Kidney epithelial cell (primary cell): ENCODE measurements around the gene OAF. TPM values are rescaled to one million over a fixed set of nuclear protein-coding genes. Genes with fewer than 3 reads are reported as not detected.
"Not testable (repeated sequence)": the region's sequence is repeated elsewhere in the genome, so short reads cannot be mapped to it uniquely, and the experiment has no call there.

Experiments used
- DNase-seq: peaks from one replicate; pipeline ENCODE4 v3.0.0-alpha.2; 2010; ENCODE audit warnings: low read depth
- H3K27me3 ChIP-seq: 2 replicates; pipeline ENCODE4 v1.6.0; 2011; ENCODE audit warnings: low read length; ENCODE audit not compliant: control insufficient read depth, insufficient read depth
- H3K36me3 ChIP-seq: 2 replicates; pipeline ENCODE4 v1.5.1; 2011; ENCODE audit warnings: low read length; ENCODE audit not compliant: control insufficient read depth, insufficient read depth
- H3K4me3 ChIP-seq: 2 replicates; pipeline ENCODE4 v1.5.1; 2011; ENCODE audit warnings: low read depth, mild to moderate bottlenecking, control low read depth, low read length
- total RNA-seq: library from RNA; depleted of rRNA; stranded (reverse); fragments of >200 nt; gene quantifications from 2 replicates; pipeline ENCODE4 v1.2.3, GENCODE V29; 2015
- TF ChIP-seq, protein P1 (sequence below): IDR thresholded peaks from 2 replicates; pipeline ENCODE4 v1.5.1; 2011; ENCODE audit warnings: mild to moderate bottlenecking, moderate library complexity, low read length, control low read depth, inconsistent platforms; ENCODE audit not compliant: insufficient read depth, poor library complexity, severe bottlenecking

OAF gene
- total RNA-seq, 1 donor from 2014 or later, result 45.2 TPM

DNA sequence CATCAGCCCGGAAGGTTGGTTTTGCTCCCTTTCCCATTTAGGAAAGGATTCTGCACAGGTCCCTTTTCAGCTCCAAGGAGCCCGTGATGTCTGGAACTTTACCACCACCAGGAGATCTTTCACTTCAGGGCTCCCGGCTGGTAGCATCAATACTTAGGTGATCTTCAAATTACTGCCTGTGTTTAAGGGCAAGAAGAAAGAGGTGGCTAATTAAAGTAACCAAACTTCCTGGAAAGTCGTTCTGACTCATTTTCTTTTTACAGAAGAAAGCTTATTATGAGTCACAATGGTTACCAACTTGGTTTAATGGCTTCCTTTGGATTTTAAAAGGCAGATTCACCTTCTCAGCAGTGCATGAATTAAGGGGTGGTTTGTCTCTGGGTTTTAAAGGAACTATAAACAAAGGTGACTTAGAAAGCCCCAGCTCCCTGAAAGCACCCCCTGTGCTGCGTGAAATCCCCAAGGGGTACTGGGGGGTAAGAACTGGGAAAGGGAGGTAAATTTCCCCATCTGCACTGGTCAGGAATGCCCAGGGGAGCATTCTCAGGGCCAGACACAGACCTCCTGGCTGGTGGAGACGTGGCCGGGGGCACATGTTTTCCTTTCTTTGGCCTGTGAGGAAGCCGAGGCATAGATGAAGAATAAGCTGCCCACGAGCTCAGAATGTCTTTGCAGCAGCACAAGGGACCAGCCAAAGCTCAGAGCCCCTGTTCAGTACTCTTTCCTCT, 37.9 kb downstream of the OAF start:
- H3K4me3 ChIP-seq, result no peak overlapping the region
- peaks cover 3% of the 10 kb centered on the region for H3K27me3 ChIP-seq
- DNase-seq, result peak; percentile 71
- TF ChIP-seq, protein P1, sequence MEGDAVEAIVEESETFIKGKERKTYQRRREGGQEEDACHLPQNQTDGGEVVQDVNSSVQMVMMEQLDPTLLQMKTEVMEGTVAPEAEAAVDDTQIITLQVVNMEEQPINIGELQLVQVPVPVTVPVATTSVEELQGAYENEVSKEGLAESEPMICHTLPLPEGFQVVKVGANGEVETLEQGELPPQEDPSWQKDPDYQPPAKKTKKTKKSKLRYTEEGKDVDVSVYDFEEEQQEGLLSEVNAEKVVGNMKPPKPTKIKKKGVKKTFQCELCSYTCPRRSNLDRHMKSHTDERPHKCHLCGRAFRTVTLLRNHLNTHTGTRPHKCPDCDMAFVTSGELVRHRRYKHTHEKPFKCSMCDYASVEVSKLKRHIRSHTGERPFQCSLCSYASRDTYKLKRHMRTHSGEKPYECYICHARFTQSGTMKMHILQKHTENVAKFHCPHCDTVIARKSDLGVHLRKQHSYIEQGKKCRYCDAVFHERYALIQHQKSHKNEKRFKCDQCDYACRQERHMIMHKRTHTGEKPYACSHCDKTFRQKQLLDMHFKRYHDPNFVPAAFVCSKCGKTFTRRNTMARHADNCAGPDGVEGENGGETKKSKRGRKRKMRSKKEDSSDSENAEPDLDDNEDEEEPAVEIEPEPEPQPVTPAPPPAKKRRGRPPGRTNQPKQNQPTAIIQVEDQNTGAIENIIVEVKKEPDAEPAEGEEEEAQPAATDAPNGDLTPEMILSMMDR, result no peak
- H3K36me3 ChIP-seq, result no peaks in the 10 kb centered on the region

DNA sequence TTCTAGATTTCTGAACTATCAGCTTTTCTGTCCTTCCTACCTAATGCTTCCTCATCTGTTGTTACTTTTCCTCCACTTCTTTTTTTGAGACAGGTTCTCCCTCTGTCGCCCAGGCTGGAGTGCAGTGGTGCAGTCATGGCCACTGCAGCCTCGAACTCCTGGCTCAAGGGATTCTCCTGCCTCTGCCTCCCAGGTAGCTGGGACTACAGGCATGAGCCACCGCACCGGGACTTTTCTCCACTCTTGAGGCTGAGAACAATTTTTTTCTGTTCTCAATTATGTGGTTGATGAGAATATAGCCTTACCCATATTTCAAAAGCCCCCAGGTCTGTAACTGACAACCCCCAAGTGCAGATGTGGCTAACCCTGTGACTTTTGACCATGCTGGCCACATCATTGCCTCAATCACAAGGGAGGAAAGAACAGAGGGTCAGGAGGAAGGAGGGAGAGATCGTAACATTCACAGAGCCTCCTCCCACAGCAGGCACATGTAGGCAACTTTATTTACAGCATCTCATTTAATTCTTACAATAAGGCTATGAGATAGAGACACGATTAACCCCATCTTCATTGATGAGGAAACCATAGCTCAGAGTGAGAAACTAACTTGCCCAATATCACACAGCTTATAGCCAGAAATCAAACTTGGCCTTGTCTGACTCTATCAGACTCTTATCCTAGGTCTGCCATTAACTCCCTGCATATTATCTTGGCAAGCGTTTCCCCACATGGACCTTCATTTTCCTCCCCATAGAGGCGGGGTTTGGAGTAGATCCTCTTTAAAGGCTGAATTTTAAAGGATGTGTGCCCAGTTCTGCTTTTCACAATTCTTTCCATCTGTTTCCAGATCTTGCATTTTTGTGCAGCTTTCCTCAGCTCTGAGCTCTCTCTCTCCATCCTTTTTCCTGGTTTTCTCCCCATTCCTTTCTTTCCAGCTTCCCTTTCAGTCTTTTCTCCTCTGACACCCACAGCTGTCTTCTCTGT, 38.7 kb downstream of the OAF start:
- DNase-seq, result no peak
- Histone ChIP-seq H3K27me3 (peaks cover 8% of the 10 kb centered on the region), H3K36me3 (no peaks in the 10 kb centered on the region), H3K4me3 (no peak overlapping the region)
- TF ChIP-seq, protein P1, result no peak

DNA sequence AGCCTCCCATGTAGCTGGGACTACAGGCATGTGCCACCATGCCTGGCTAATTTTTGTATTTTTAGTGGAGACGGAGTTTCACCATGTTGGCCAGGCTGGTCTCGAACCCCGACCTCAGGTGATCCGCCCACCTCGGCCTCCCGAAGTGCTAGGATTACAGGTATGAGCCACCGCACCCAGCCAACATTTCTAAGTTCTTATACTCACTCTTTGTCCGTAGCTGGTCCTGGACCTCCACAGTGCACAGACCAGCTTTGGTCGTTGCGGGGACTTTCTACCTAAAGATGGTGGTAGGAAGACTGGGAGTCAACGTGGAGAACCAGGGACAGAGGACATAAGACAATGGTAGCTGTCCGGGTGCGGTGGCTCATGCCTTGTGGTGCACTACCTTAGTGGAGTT, 42.5 kb downstream of the OAF start:
- not testable (repeated sequence) for H3K36me3 ChIP-seq, DNase-seq, H3K4me3 ChIP-seq
- peaks cover 36% of the 10 kb centered on the region for H3K27me3 ChIP-seq

DNA sequence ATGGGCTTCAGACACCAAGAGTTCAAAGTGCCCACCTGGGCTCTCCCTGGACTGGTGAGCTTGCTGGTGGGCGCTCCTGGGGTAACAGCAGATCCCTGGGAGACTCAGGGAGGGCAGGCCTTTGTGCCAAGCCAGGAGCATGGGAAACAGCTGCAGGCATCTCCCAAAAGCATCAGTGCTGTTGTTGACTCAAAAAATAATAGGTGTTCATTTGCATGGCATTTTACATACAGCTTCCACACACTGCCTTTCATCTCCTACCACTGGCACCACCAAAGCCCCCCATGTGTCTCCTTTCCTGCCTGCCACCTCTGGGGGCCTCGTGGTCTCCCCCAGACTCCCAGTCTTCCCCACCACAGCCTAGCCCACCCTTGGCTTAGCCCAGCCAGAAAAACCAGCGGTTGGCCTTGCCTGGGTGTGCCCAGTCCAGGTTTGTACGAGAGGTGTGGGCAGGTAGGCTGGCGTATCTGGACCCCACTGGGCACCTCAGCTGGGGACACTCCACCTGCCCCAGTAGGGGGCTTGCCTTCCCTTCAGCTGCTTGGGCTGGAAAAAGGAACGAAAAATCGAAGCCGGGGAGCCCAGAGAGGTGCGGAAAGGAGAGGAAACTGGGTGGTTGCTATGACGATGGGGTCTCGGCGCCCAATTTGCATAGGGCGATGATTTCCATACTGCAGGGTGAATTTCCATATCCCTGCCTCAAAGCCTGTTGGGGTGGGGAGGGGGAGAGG, 44.1 kb downstream of the OAF start:
- Histone ChIP-seq H3K27me3 (peaks cover 44% of the 10 kb centered on the region), H3K4me3 (no peak overlapping the region), H3K36me3 (no peaks in the 10 kb centered on the region)
- TF ChIP-seq, protein P1, result no peak
- no peak for DNase-seq

DNA sequence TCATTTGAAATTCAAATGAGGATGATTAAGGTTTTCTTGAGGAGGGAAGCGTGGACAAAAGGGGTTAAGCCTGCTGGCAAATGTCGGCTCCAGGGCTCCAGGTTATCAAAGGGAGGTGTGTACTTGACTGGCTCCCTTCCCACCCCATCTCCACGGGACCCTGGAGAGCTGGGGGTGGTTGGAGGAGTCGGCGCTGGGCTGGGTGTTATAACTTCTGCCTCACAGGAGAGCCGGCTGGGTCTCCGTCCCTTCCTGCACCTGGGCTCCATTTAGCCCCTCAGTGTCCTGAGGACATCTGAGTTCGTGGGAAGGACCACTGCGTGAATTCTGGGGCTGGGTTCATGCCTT, 44.7 kb downstream of the OAF start:
- Histone ChIP-seq H3K27me3 (peaks cover 44% of the 10 kb centered on the region), H3K36me3 (no peaks in the 10 kb centered on the region), H3K4me3 (no peak overlapping the region)
- DNase-seq, result no peak
- TF ChIP-seq, protein P1, result no peak

DNA sequence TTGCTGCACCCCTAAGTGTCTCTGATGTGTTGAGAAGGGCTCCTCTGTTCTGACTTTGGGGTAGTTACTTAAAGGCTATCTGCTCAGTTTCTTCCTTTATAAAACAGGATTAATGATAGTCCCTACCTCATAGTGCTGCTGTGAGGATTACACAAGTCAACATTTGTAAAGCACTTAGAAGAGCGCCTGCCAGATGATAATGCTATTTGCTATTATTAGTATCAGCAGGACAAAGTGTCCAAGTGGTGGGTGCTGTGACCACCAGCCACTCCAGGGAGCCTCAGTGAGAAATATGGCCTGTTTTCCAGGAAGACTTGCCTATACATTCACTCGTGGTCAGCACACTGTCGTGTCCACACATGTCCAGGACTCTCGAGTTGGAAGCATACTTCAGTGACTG, 45.3 kb downstream of the OAF start:
- no peak overlapping the region for H3K4me3 ChIP-seq
- no peaks in the 10 kb centered on the region for H3K36me3 ChIP-seq
- no peak for DNase-seq
- H3K27me3 ChIP-seq, result peaks cover 44% of the 10 kb centered on the region
- TF ChIP-seq, protein P1, result no peak
